Right lobe of liver (tissue), 6 donors: ENCODE data around the gene CCNF. TPM values are rescaled to one million over a fixed set of nuclear protein-coding genes. Genes with fewer than 3 reads are reported as not detected.

Experiments used
- ATAC-seq, 4 donors: fragments of 200-7000 bp; cut with Tn5 transposase; one replicate each; pipeline ENCODE4 v1.9.1; 2020; ENCODE audit warnings: mild to moderate bottlenecking in 4 of 4, moderate library complexity in 4 of 4
- DNase-seq, 3 donors: peaks; one replicate each; pipeline ENCODE4 v3.0.0-alpha.2; 2020
- H3K27ac ChIP-seq, 3 donors: fragments of 200-600 bp; one replicate each; pipeline ENCODE4 v1.8.0; 2022
- H3K27me3 ChIP-seq, 2 donors: fragments of 200-600 bp; one replicate each; pipeline ENCODE4 v1.8.0; 2022
- H3K36me3 ChIP-seq, 4 donors: fragments of 200-600 bp; sonication (generic) in 1 of 4; one replicate each; pipeline versions ENCODE4 v1.5.1 to v1.8.0; 2017 to 2022; ENCODE audit warnings: control low read depth in 1 of 4
- H3K4me1 ChIP-seq, 4 donors: fragments of 200-600 bp; sonication (generic) in 1 of 4; one replicate each; pipeline versions ENCODE4 v1.5.1 to v1.8.0; 2017 to 2022; ENCODE audit warnings: control low read depth in 1 of 4
- H3K4me3 ChIP-seq, 3 donors: fragments of 200-600 bp; one replicate each; pipeline ENCODE4 v1.8.0; 2022
- H3K9me3 ChIP-seq, 4 donors: fragments of 200-600 bp; sonication (generic) in 1 of 4; one replicate each; pipeline versions ENCODE4 v1.5.1 to v1.8.0; 2017 to 2022; ENCODE audit warnings: control low read depth in 1 of 4
- POLR2A ChIP-seq: fragments of 450-650 bp; IDR thresholded peaks from one replicate; pipeline ENCODE4 v1.6.1; 2017; ENCODE audit warnings: antibody characterized with exemption, mild to moderate bottlenecking
- WGBS: methylation state at CpG from one replicate; pipeline ENCODE4 v1.1.6; 2018; ENCODE audit warnings: low coverage, low lambda C conversion rate; ENCODE audit not compliant: insufficient coverage; ENCODE audit errors: missing lambda C conversion rate; 5-methylcytosine and 5-hydroxymethylcytosine counted together
- intact Hi-C, 2 donors: fragments of 100-400 bp; cut with DNase I; formaldehyde crosslinking; loops; one replicate each; pipeline versions ENCODE4 v1.11.2 to v1.14.1; 2022
- total RNA-seq, 6 experiments: library from RNA; depleted of rRNA in 2 of 6; stranded (reverse); fragments of >200 nt in 2 of 6; fragmentation: NEBNext Ultra II Directional in 3 of 6; extraction: Animal tissue kit (Norgen Biotek cat#: 25700) in 3 of 6; gene quantifications; one replicate each; pipeline versions ENCODE4 v1.1.0 to v1.2.4, GENCODE V29; 2016 to 2023
- TF ChIP-seq, protein P1 (sequence below), 4 donors: fragments of 200-600 bp in 3 of 4; fragments of 450-650 bp in 1 of 4; IDR thresholded peaks; one replicate each; pipeline versions ENCODE4 v1.5.1 to v1.8.0; 2016 to 2022; ENCODE audit warnings: antibody characterized with exemption in 4 of 4, mild to moderate bottlenecking in 2 of 4
- donor health status: DM: no; HTN: yes; CAD: no.
- donor health status: DM: no; HTN: no; CAD: no.
- donor health status: DM: no; HTN: no; CAD: no.
- donor health status: DM: no; HTN: yes; CAD: no.
- donor health status: DM: no; HTN: yes; CAD: no.

The CCNF gene
- total RNA-seq, 6 experiments from 2014 or later: 1.3 to 2.7 (median 1.7) TPM

DNA sequence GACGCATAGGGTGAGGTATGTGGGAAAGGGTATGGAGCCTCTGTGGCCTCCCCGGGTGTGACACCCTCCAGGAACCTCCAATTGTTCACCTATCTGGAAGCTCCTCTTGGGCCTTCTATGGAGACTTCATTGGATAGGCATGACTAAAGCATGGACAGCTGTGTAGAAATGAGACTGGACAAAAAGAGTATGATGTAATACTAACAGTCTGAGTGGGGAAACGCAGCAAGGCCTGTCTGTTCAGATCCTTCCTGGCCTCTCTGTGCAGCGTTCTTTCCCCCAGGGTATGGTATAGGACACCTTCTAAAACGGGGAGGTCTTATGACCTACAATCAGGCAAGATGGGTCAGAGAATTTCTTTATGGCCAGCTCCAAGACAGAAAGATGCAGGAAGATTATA is 30.7 kb upstream of the CCNF start:
- H3K4me3 ChIP-seq: no peak overlapping the region
- ATAC-seq (no peak), DNase-seq (no peak)
- H3K36me3 ChIP-seq: no peaks in the 10 kb centered on the region
- H3K4me1 ChIP-seq: no peaks in the 10 kb centered on the region
- H3K27ac ChIP-seq: no peak overlapping the region
- H3K27me3 ChIP-seq: no peaks in the 10 kb centered on the region
- H3K9me3 ChIP-seq: no peaks in the 10 kb centered on the region
- TF ChIP-seq POLR2A: no peak
- intact Hi-C loops: no loop called here
- WGBS: 70% methylated on average over 4 of the region's 5 CpGs

DNA sequence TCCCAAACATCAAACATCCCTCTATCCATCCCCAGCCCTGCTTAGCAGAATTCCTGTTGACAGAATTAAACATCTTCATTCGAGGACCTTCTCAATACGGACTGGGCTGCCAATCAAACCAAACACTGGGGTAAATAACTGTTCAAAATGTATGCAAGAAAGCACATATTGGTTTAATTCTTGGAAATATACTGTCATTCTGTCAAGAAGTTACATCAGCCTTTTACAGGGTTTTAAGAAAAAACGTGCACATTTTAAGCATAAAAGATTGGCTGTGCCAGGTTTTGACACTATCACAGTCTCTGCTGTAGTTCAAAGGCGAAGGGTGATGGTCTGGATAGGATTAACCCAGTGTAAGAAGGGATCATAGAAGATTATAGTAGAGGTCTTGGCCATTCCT is 25.1 kb upstream of the CCNF start:
- Histone ChIP-seq H3K27ac (no peak overlapping the region), H3K4me1 (no peaks in the 10 kb centered on the region), H3K4me3 (no peak overlapping the region), H3K9me3 (no peaks in the 10 kb centered on the region), H3K27me3 (no peaks in the 10 kb centered on the region), H3K36me3 (no peaks in the 10 kb centered on the region)
- ATAC-seq (no peak), DNase-seq (no peak)
- WGBS: 36% methylated on average over 4 of the region's 4 CpGs
- intact Hi-C loops: no loop called here
- TF ChIP-seq POLR2A: no peak
- TF ChIP-seq, protein P1, sequence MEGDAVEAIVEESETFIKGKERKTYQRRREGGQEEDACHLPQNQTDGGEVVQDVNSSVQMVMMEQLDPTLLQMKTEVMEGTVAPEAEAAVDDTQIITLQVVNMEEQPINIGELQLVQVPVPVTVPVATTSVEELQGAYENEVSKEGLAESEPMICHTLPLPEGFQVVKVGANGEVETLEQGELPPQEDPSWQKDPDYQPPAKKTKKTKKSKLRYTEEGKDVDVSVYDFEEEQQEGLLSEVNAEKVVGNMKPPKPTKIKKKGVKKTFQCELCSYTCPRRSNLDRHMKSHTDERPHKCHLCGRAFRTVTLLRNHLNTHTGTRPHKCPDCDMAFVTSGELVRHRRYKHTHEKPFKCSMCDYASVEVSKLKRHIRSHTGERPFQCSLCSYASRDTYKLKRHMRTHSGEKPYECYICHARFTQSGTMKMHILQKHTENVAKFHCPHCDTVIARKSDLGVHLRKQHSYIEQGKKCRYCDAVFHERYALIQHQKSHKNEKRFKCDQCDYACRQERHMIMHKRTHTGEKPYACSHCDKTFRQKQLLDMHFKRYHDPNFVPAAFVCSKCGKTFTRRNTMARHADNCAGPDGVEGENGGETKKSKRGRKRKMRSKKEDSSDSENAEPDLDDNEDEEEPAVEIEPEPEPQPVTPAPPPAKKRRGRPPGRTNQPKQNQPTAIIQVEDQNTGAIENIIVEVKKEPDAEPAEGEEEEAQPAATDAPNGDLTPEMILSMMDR (IDR thresholded peaks at IDR 0.05): no peak

DNA sequence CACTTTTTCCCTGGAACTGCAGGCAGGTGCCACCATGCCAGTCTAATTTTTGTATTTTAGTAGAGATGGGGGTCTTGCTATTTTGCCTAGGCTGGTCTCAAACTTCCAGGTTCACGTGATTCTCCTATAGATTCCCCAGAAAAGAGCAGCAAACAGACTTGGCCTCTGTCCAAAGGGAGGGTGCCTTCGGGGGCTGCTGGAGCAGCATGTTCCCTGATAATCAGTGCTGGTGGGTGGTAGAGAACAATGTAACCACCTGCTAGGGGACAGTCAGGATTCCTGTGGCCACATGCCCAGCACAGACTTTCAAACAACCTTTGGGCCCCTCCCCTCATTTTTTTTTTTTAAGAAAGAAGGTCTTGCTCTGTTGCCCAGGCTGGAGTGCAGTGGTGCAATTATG is 14.2 kb upstream of the CCNF start:
- H3K27ac ChIP-seq: no peak overlapping the region
- H3K4me3 ChIP-seq: no peak overlapping the region
- H3K4me1 ChIP-seq: no peaks in the 10 kb centered on the region
- WGBS: 59% methylated on average over 2 of the region's 2 CpGs
- TF ChIP-seq POLR2A: no peak
- ATAC-seq (no peak), DNase-seq (no peak)
- no peaks in the 10 kb centered on the region for H3K36me3 ChIP-seq
- no peaks in the 10 kb centered on the region for H3K9me3 ChIP-seq
- intact Hi-C loops: no loop called here
- H3K27me3 ChIP-seq: no peaks in the 10 kb centered on the region

DNA sequence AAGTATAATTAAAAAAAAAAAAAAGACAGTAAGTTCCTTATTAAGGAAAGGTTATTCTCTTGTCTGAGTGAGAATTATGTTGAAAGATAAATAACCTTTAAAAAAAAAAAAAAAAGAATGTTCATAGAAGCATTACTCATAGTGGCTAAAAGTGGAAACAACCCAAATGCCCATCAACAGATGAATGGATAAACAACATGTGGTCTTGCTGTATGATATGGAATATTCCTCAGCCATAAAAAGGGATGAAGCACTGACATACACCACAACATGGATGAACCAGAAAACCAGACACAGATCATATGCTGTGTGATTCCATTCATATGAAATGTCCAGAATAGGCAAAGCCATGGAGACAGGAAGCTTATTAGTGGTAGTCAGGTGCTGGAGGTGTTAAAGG is 9.2 kb upstream of the CCNF start:
- Histone ChIP-seq H3K4me1 (no peaks in the 10 kb centered on the region), H3K36me3 (no peaks in the 10 kb centered on the region), H3K27me3 (no peaks in the 10 kb centered on the region), H3K4me3 (no peak overlapping the region), H3K9me3 (no peaks in the 10 kb centered on the region), H3K27ac (no peak overlapping the region)
- intact Hi-C loops: no loop called here
- DNase-seq: no peak
- TF ChIP-seq, protein P1 (IDR thresholded peaks at IDR 0.05): no peak
- no peak for ATAC-seq

DNA sequence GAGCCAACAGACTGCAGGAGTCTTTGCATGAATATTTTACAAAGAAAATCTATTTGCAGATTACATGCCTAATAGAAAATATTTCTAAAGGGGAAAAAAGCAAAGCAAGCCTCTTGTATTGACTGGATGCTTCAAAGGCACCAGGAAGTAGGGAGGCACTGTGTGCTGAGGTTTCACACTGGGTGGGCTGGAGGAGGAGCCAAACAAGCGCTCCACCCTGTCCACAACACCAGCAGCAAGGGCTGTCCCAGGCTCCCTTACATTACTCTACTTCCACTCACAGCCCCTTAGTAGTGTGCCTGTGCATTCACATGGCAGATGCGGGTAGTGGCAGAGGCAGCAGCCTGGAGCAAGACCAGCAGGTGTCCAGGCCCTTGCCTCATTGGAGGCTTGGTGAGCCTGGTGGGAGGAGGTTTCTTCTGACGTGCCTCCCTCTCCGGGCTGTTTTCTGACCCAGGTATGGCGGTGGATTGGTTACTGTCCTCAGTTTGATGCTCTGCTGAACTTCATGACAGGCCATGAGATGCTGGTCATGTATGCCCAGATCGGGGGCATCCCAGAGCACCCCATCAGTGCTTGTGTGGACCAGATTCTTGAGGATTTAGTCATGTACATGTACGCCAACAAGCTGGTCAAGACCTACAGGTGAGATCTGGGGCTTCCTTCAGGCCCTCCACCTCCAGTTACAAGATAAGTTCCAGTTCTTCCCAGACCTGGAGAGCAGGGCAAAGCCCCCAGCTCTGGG is 7.0 kb upstream of the CCNF start:
- Histone ChIP-seq H3K27ac (no peak overlapping the region), H3K36me3 (no peaks in the 10 kb centered on the region), H3K27me3 (no peaks in the 10 kb centered on the region), H3K9me3 (no peaks in the 10 kb centered on the region), H3K4me1 (no peaks in the 10 kb centered on the region), H3K4me3 (no peak overlapping the region)
- WGBS: 0% methylated on average over 1 of the region's 7 CpGs
- ATAC-seq (no peak), DNase-seq (no peak)
- TF ChIP-seq POLR2A: no peak
- TF ChIP-seq, protein P1 (IDR thresholded peaks at IDR 0.05): no peak
- intact Hi-C loops: no loop called here
